Prostate gland (tissue), 2 donors: ENCODE data around the gene RBCK1.

Experiments
- POLR2A ChIP-seq: fragments of 450-650 bp; IDR thresholded peaks from one replicate; pipeline ENCODE4 v1.6.1; 2016; ENCODE audit warnings: antibody characterized with exemption, mild to moderate bottlenecking
- TF ChIP-seq, protein P1 (sequence below), 4 experiments: fragments of 200-600 bp in 2 of 4; fragments of 450-650 bp in 2 of 4; sonication (generic) in 2 of 4; IDR thresholded peaks; 1 replicate in 3 of 4; 2 replicates in 1 of 4; pipeline ENCODE4 v1.5.1; 2016 to 2019; ENCODE audit warnings: antibody characterized with exemption in 4 of 4, mild to moderate bottlenecking in 2 of 4, moderate library complexity in 2 of 4

DNA sequence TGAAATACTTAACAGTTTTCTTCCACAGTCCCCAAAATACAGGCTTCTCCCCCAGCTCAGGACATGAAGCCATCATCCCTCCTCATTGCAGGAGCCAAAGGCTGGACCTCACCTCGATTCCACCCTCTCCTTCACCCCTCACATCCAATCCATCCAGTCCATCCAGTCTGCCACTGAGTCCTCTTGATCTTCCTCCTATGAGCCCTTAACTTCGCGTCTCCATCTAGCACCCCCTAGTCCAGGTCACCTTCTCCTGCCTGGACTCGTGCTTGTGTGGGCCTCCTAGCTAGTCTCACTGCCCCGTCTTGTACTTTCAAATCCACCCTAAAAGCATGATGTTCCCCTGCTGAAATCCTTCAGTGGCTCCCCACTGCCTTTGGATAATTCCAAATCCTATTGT is 24.2 kb upstream of the RBCK1 start:
- TF ChIP-seq, protein P1, sequence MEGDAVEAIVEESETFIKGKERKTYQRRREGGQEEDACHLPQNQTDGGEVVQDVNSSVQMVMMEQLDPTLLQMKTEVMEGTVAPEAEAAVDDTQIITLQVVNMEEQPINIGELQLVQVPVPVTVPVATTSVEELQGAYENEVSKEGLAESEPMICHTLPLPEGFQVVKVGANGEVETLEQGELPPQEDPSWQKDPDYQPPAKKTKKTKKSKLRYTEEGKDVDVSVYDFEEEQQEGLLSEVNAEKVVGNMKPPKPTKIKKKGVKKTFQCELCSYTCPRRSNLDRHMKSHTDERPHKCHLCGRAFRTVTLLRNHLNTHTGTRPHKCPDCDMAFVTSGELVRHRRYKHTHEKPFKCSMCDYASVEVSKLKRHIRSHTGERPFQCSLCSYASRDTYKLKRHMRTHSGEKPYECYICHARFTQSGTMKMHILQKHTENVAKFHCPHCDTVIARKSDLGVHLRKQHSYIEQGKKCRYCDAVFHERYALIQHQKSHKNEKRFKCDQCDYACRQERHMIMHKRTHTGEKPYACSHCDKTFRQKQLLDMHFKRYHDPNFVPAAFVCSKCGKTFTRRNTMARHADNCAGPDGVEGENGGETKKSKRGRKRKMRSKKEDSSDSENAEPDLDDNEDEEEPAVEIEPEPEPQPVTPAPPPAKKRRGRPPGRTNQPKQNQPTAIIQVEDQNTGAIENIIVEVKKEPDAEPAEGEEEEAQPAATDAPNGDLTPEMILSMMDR (IDR thresholded peaks at IDR 0.05) = no peak
- no peak for TF ChIP-seq POLR2A
